Fibroblast of pulmonary artery (primary cell): ENCODE results near the gene BRI3.

Experiments
- DNase-seq: peaks from one replicate; pipeline ENCODE4 v3.0.0-alpha.2; 2010; ENCODE audit warnings: low read depth
- H3K4me3 ChIP-seq: replicated peaks from 2 replicates; pipeline ENCODE4 v1.5.1; 2011; ENCODE audit warnings: low read depth, mild to moderate bottlenecking, control low read depth, low read length, moderate library complexity
- CTCF ChIP-seq: IDR thresholded peaks from 2 replicates; pipeline ENCODE4 v1.5.1; 2011; ENCODE audit warnings: mild to moderate bottlenecking, control low read depth, low read length, inconsistent platforms; ENCODE audit errors: missing control alignments

The BRI3 gene

GRCh38 chr7:98242934-98243333 is 38.6 kb upstream of the BRI3 start:
- DNase-seq, result no peak
- TF ChIP-seq CTCF, result no peak
- no peak overlapping the region for H3K4me3 ChIP-seq

- no peak for DNase-seq
- H3K4me3 ChIP-seq, result no peak overlapping the region
- TF ChIP-seq CTCF, result no peak
Observed at GRCh38 chr7:98244871-98245270, 36.6 kb upstream of the BRI3 start.

GRCh38 chr7:98248156-98248555 is 33.3 kb upstream of the BRI3 start:
- TF ChIP-seq CTCF, result no peak
- DNase-seq, result no peak

GRCh38 chr7:98249106-98249505 is 32.4 kb upstream of the BRI3 start:
- H3K4me3 ChIP-seq, result no peak overlapping the region
- DNase-seq, result peak; percentile 51
- TF ChIP-seq CTCF, result no peak

More at GRCh38 chr7:98248156-98248555, 33.3 kb upstream of the BRI3 start:
- no peak overlapping the region for H3K4me3 ChIP-seq

- no peak for DNase-seq
- TF ChIP-seq CTCF, result no peak
- peak overlapping the region; percentile 90 for H3K4me3 ChIP-seq
Observed at GRCh38 chr7:98250789-98251188, 30.7 kb upstream of the BRI3 start.

GRCh38 chr7:98251231-98251600 is 30.3 kb upstream of the BRI3 start:
- no peak for DNase-seq
- TF ChIP-seq CTCF, result no peak
- H3K4me3 ChIP-seq, result peak overlapping the region; percentile 90

GRCh38 chr7:98251601-98252424 is 29.7 kb upstream of the BRI3 start, which contains the start of gene TECPR1:
TSS of gene TECPR1 (minus strand) at chr7:98252232. CDS start at chr7:98246146, 6,086 bp downstream.
- no peak for TF ChIP-seq CTCF
- peak; percentile 91 for DNase-seq
- H3K4me3 ChIP-seq, result peak within 1 kb of the TSS; percentile 90
